HG03135 (cell line): ENCODE results near the gene PJA1.

ENCODE experiments used
- ATAC-seq: cut with Tn5 transposase; IDR thresholded peaks from one replicate; pipeline ENCODE4 v1.9.1; 2021; ENCODE audit warnings: mild to moderate bottlenecking, moderate library complexity; ENCODE audit not compliant: unreplicated experiment

The PJA1 gene

GRCh38 chrX:69172937-69173336 lies 7.7 kb upstream of the PJA1 start:
- ATAC-seq = no peak

GRCh38 chrX:69170319-69170718 lies 5.1 kb upstream of the PJA1 start:
- no peak for ATAC-seq

- no peak for ATAC-seq
These were observed 1.1 kb downstream of the PJA1 start for GRCh38 chrX:69163936-69164741.

GRCh38 chrX:69162361-69162865 lies 2.8 kb downstream of the PJA1 start:
- no peak for ATAC-seq

GRCh38 chrX:69161786-69162349 lies 3.4 kb downstream of the PJA1 start:
- no peak for ATAC-seq

- ATAC-seq = no peak
These were observed 3.9 kb downstream of the PJA1 start for GRCh38 chrX:69161371-69161770.

- ATAC-seq = peak; percentile 90
These were observed 6.9 kb downstream of the PJA1 start for GRCh38 chrX:69158166-69158980.

GRCh38 chrX:69156638-69157037 lies 8.6 kb downstream of the PJA1 start:
- no peak for ATAC-seq

GRCh38 chrX:69155786-69156520 lies 9.3 kb downstream of the PJA1 start:
- ATAC-seq = no peak

GRCh38 chrX:69154051-69154450 lies 11.2 kb downstream of the PJA1 start:
- ATAC-seq = no peak

GRCh38 chrX:69153060-69153730 lies 12.1 kb downstream of the PJA1 start:
- no peak for ATAC-seq

- ATAC-seq = no peak
These were observed 12.8 kb downstream of the PJA1 start for GRCh38 chrX:69152417-69152841.

GRCh38 chrX:69151866-69152284 lies 13.4 kb downstream of the PJA1 start:
- no peak for ATAC-seq

- no peak for ATAC-seq
These were observed 14.8 kb downstream of the PJA1 start for GRCh38 chrX:69150281-69150960.

- ATAC-seq = no peak
These were observed 15.6 kb downstream of the PJA1 start for GRCh38 chrX:69149466-69150280.

- no peak for ATAC-seq
These were observed 16.3 kb downstream of the PJA1 start for GRCh38 chrX:69148946-69149345.

GRCh38 chrX:69146739-69147138 lies 18.5 kb downstream of the PJA1 start:
- ATAC-seq = no peak

GRCh38 chrX:69145714-69146113 lies 19.5 kb downstream of the PJA1 start:
- ATAC-seq = no peak
